DOHH2 (cell line): ENCODE data around the gene SLC39A11.

ENCODE experiments used
- EZH2phosphoT487 ChIP-seq: fragments of 200-600 bp; sonication (generic); IDR thresholded peaks from 2 replicates; pipeline ENCODE4 v1.6.1; 2017; ENCODE audit warnings: borderline replicate concordance, mild to moderate bottlenecking, antibody characterized with exemption, low read length, moderate library complexity, mixed read lengths
- TF ChIP-seq, protein P1 (sequence below): fragments of 200-600 bp; sonication (generic); IDR thresholded peaks from one replicate; pipeline ENCODE4 v1.5.1; 2014; ENCODE audit warnings: antibody characterized with exemption, mild to moderate bottlenecking, low read depth, low read length; ENCODE audit not compliant: poor library complexity, severe bottlenecking

DNA sequence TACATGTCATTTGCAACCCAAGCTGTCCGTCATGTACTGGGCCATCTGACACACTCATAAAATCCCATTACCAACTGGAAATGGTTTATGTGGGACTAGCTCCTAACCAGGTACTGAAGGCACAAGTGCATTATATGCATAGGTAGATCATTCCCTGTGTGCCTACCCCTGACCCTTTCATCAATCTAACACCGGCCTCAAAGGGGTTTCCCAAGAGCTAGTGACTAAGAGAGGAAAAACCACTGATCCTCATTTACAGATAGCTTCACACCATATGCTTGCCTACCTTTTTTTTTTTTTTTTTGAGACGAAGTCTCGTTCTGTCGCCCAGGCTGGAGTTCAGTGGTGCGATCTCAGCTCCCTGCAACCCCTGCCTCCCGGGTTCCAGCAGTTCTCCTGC lies 449.8 kb downstream of the SLC39A11 start:
- TF ChIP-seq, protein P1, sequence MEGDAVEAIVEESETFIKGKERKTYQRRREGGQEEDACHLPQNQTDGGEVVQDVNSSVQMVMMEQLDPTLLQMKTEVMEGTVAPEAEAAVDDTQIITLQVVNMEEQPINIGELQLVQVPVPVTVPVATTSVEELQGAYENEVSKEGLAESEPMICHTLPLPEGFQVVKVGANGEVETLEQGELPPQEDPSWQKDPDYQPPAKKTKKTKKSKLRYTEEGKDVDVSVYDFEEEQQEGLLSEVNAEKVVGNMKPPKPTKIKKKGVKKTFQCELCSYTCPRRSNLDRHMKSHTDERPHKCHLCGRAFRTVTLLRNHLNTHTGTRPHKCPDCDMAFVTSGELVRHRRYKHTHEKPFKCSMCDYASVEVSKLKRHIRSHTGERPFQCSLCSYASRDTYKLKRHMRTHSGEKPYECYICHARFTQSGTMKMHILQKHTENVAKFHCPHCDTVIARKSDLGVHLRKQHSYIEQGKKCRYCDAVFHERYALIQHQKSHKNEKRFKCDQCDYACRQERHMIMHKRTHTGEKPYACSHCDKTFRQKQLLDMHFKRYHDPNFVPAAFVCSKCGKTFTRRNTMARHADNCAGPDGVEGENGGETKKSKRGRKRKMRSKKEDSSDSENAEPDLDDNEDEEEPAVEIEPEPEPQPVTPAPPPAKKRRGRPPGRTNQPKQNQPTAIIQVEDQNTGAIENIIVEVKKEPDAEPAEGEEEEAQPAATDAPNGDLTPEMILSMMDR, result no peak
- TF ChIP-seq EZH2phosphoT487, result no peak
